Endodermal cell (in vitro differentiated cells): Measurements from ENCODE around the gene GPBAR1. TPM values are rescaled to one million over a fixed set of nuclear protein-coding genes. Genes with fewer than 3 reads are reported as not detected.

Experiments
- DNase-seq: peaks from one replicate; pipeline ENCODE4 v3.0.0-alpha.2; 2017
- H3K27ac ChIP-seq: 2 replicates; pipeline ENCODE4 v1.5.1; 2013; ENCODE audit warnings: mild to moderate bottlenecking, low read depth, low read length, moderate library complexity
- H3K27me3 ChIP-seq: 2 replicates; pipeline ENCODE4 v1.6.1; 2013; ENCODE audit warnings: mild to moderate bottlenecking, low read length, moderate library complexity; ENCODE audit not compliant: insufficient read depth, control insufficient read depth, poor library complexity, severe bottlenecking
- H3K36me3 ChIP-seq: 2 replicates; pipeline ENCODE4 v1.7.0; 2013; ENCODE audit warnings: mild to moderate bottlenecking, low read length, moderate library complexity; ENCODE audit not compliant: control insufficient read depth, insufficient read depth
- H3K4me1 ChIP-seq: one replicate; pipeline ENCODE4 v1.7.0; 2013; ENCODE audit warnings: low read length; ENCODE audit not compliant: control insufficient read depth, insufficient read depth
- H3K4me3 ChIP-seq: 2 replicates; pipeline ENCODE4 v1.5.1; 2013; ENCODE audit warnings: mild to moderate bottlenecking, low read length, moderate library complexity
- H3K9ac ChIP-seq: 2 replicates; pipeline ENCODE4 v1.6.1; 2013; ENCODE audit warnings: mild to moderate bottlenecking, low read length, moderate library complexity; ENCODE audit not compliant: poor library complexity, severe bottlenecking; ENCODE audit errors: extremely low read depth
- H3K9me3 ChIP-seq: 2 replicates; pipeline ENCODE4 v1.6.1; 2013; ENCODE audit warnings: mild to moderate bottlenecking, low read length, moderate library complexity; ENCODE audit not compliant: control insufficient read depth
- H3K27ac Mint-ChIP-seq: 2 replicates; pipeline ENCODE4 v1.8.0; 2020; ENCODE audit warnings: mixed read lengths
- H3K27me3 Mint-ChIP-seq: 2 replicates; pipeline ENCODE4 v1.8.0; 2021; ENCODE audit warnings: mild to moderate bottlenecking, mixed read lengths; ENCODE audit not compliant: insufficient read depth
- H3K36me3 Mint-ChIP-seq: 2 replicates; pipeline ENCODE4 v1.8.0; 2020; ENCODE audit warnings: low read depth, mixed read lengths
- H3K4me1 Mint-ChIP-seq: 2 replicates; pipeline ENCODE4 v1.8.0; 2020; ENCODE audit warnings: mixed read lengths
- H3K4me3 Mint-ChIP-seq: 2 replicates; pipeline ENCODE4 v1.8.0; 2020; ENCODE audit warnings: mild to moderate bottlenecking, moderate library complexity, mixed read lengths
- H3K9me3 Mint-ChIP-seq: 2 replicates; pipeline ENCODE4 v1.8.0; 2020; ENCODE audit warnings: mild to moderate bottlenecking, mixed read lengths
- CTCF ChIP-seq: fragments of 200-600 bp; sonication (generic); conservative IDR thresholded peaks from 2 replicates; pipeline ENCODE4 v1.5.0; 2021; ENCODE audit warnings: antibody characterized with exemption, mild to moderate bottlenecking
- WGBS, 2 experiments: methylation state at CpG; one replicate each; pipeline versions ENCODE4 v1.1.5 to v1.1.7; 2013; ENCODE audit warnings: missing lambda C conversion rate in 2 of 2, mixed read lengths in 1 of 2; ENCODE audit not compliant: insufficient coverage in 1 of 2, insufficient read length in 1 of 2; 5-methylcytosine and 5-hydroxymethylcytosine counted together
- total RNA-seq, 2 donors: library from RNA; stranded (reverse); fragmentation: NEBNext Ultra II Directional in 1 of 2; extraction: Animal tissue kit (Norgen Biotek cat#: 25700) in 1 of 2; gene quantifications; 2 replicates in 1 of 2; 3 replicates in 1 of 2; pipeline ENCODE4 v1.2.1, GENCODE V29; 2021

GPBAR1 gene
- total RNA-seq, 2 donors from 2014 or later: 0.18 TPM

GRCh38 chr2:218244665-218245064, 16.1 kb upstream of the GPBAR1 start:
- no peaks in the 10 kb centered on the region for H3K4me1 Mint-ChIP-seq
- Histone ChIP-seq H3K4me3 (no peak overlapping the region), H3K9me3 (no peaks in the 10 kb centered on the region), H3K27ac (no peak overlapping the region), H3K9ac (no peak overlapping the region), H3K27me3 (no peaks in the 10 kb centered on the region), H3K4me1 (no peaks in the 10 kb centered on the region), H3K36me3 (peaks cover 96% of the 10 kb centered on the region)
- DNase-seq: no peak
- no peak overlapping the region for H3K27ac Mint-ChIP-seq
- H3K36me3 Mint-ChIP-seq: peaks cover 82% of the 10 kb centered on the region
- no peak overlapping the region for H3K4me3 Mint-ChIP-seq
- no peaks in the 10 kb centered on the region for H3K9me3 Mint-ChIP-seq
- 94 to 100% methylated on average over 1 to 2 of the region's 2 CpGs for WGBS, 2 experiments
- no peaks in the 10 kb centered on the region for H3K27me3 Mint-ChIP-seq
- TF ChIP-seq CTCF: no peak

DNA sequence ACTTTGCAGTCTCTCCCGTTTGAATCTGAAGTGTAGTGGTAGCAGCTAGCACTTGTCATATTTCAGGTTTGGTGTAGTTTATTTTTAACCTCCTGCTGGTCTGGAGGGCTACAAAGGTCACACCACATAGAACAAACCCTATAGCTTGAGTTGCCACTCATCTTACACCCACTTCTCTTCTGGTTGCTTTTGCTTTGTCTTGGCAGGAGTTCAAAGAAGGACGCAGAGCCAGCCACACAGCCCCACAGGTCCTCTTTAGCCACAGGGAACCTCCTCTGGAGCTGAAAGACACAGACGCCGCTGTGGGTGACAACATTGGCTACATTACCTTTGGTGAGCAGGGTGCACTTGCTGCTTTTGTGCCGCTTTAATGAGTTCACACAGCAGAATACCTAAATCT, 15.6 kb upstream of the GPBAR1 start:
- Mint-ChIP-seq H3K27ac (no peak overlapping the region), H3K27me3 (no peaks in the 10 kb centered on the region), H3K36me3 (peaks cover 83% of the 10 kb centered on the region), H3K4me3 (no peak overlapping the region), H3K9me3 (no peaks in the 10 kb centered on the region), H3K4me1 (no peaks in the 10 kb centered on the region)
- TF ChIP-seq CTCF: no peak
- Histone ChIP-seq H3K27me3 (no peaks in the 10 kb centered on the region), H3K4me3 (no peak overlapping the region), H3K4me1 (no peaks in the 10 kb centered on the region), H3K36me3 (peaks cover 96% of the 10 kb centered on the region), H3K9ac (no peak overlapping the region), H3K9me3 (no peaks in the 10 kb centered on the region), H3K27ac (no peak overlapping the region)
- DNase-seq: no peak
- WGBS, 2 experiments: 90 to 91% methylated on average over 4 to 5 of the region's 5 CpGs

DNA sequence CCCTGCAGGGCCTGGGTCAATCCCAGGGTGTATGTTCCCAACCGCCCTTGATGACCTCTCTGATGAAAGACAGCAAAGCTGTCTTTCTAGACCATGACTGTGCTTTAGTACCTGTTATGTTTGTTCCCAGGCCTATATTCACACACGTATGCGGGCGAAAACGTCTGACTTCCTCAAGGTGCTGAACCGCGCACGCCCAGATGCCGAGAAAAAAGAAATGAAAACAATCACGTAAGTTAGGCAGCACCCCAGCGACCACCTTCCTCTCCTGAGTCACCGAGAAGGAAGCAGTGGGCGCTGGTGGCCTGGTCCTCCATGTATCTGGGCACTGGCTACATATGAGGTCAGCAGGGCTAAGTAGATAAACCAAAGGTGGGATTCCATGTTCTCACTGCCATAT, 11.1 kb upstream of the GPBAR1 start:
- Mint-ChIP-seq H3K9me3 (no peaks in the 10 kb centered on the region), H3K36me3 (peaks cover 88% of the 10 kb centered on the region), H3K27ac (no peak overlapping the region), H3K4me3 (no peak overlapping the region), H3K4me1 (no peaks in the 10 kb centered on the region), H3K27me3 (no peaks in the 10 kb centered on the region)
- Histone ChIP-seq H3K36me3 (peaks cover 96% of the 10 kb centered on the region), H3K4me1 (no peaks in the 10 kb centered on the region), H3K27ac (no peak overlapping the region), H3K4me3 (no peak overlapping the region), H3K27me3 (no peaks in the 10 kb centered on the region), H3K9me3 (no peaks in the 10 kb centered on the region), H3K9ac (no peak overlapping the region)
- no peak for TF ChIP-seq CTCF
- whole genome bisulfite sequencing, 2 experiments: 97 to 99% methylated on average over 13 of the region's 13 CpGs
- DNase-seq: peak; percentile 16
